Stimulated activated CD8-positive, alpha-beta memory T cell treated with anti-CD3 and anti-CD28 coated beads, Interleukin-15, amount 100 ng/mL, for 4 hours (primary cell): Measurements from ENCODE around the gene LMLN.
"Not testable (repeated sequence)": the region's sequence is repeated elsewhere in the genome, so short reads cannot be mapped to it uniquely, and the experiment has no call there.

ENCODE experiments used
- DNase-seq, 2 donors: peaks; one replicate each; pipeline ENCODE4 v3.0.0-alpha.2; 2020; ENCODE audit warnings: low read depth in 2 of 2

The LMLN gene

GRCh38 chr3:198079771-198080520 lies 119.9 kb downstream of the LMLN start:
- peak; percentile 26 for DNase-seq

GRCh38 chr3:198080521-198081384 lies 120.7 kb downstream of the LMLN start:
- peak; percentile 25 to 64 for DNase-seq

GRCh38 chr3:198081421-198081844 lies 121.4 kb downstream of the LMLN start:
- no peak for DNase-seq

- DNase-seq = not testable (repeated sequence)
Observed at GRCh38 chr3:198082226-198082625, 122.2 kb downstream of the LMLN start.

- DNase-seq = no peak
Observed at GRCh38 chr3:198088421-198088955, 128.5 kb downstream of the LMLN start.

GRCh38 chr3:198090795-198091332 lies 130.8 kb downstream of the LMLN start:
- no peak for DNase-seq

- no peak for DNase-seq
Observed at GRCh38 chr3:198092276-198092675, 132.3 kb downstream of the LMLN start.

GRCh38 chr3:198093112-198093679 lies 133.2 kb downstream of the LMLN start:
- DNase-seq = no peak
